Upper lobe of left lung (tissue), 6 donors: ENCODE results near the gene PLXNA4. TPM values are rescaled to one million over a fixed set of nuclear protein-coding genes. Genes with fewer than 3 reads are reported as not detected.
A peak's percentile ranks its signal among the peaks of the same experiment; 100 is the strongest.

Experiments
- ATAC-seq, 2 donors: fragments of 200-7000 bp; cut with Tn5 transposase; one replicate each; pipeline ENCODE4 v1.9.1; 2022; ENCODE audit warnings: mild to moderate bottlenecking in 2 of 2, moderate library complexity in 2 of 2; ENCODE audit not compliant: low FRiP score in 2 of 2
- DNase-seq, 2 donors: peaks; one replicate each; pipeline ENCODE4 v3.0.0-alpha.2; 2019 to 2020
- H3K27ac ChIP-seq, 4 donors: fragments of 200-600 bp; sonication (generic); one replicate each; pipeline ENCODE4 v1.5.1; 2016 to 2019
- H3K27me3 ChIP-seq, 4 donors: fragments of 200-600 bp; sonication (generic); one replicate each; pipeline ENCODE4 v1.5.1; 2017 to 2019
- H3K36me3 ChIP-seq, 4 donors: fragments of 200-600 bp; sonication (generic); one replicate each; pipeline ENCODE4 v1.5.1; 2016 to 2019
- H3K4me1 ChIP-seq, 4 donors: fragments of 200-600 bp; sonication (generic); one replicate each; pipeline ENCODE4 v1.5.1; 2018 to 2019
- H3K4me3 ChIP-seq, 4 donors: fragments of 200-600 bp; sonication (generic); one replicate each; pipeline ENCODE4 v1.5.1; 2017 to 2019; ENCODE audit warnings: mild to moderate bottlenecking in 2 of 4, moderate library complexity in 1 of 4
- H3K9me3 ChIP-seq, 4 donors: fragments of 200-600 bp; sonication (generic); one replicate each; pipeline ENCODE4 v1.5.1; 2018 to 2019
- CTCF ChIP-seq, 6 experiments: fragments of 450-650 bp in 4 of 6; fragments of 200-600 bp in 2 of 6; sonication (generic) in 2 of 6; IDR thresholded peaks; one replicate each; pipeline ENCODE4 v1.5.1; 2016 to 2019; ENCODE audit warnings: antibody characterized with exemption in 6 of 6
- EP300 ChIP-seq, 4 donors: sonication (generic); formaldehyde crosslinking; IDR thresholded peaks; one replicate each; pipeline ENCODE4 v1.5.1; 2017; ENCODE audit warnings: antibody characterized with exemption in 4 of 4, control low read depth in 2 of 4
- POLR2A ChIP-seq, 4 donors: fragments of 450-650 bp; IDR thresholded peaks; one replicate each; pipeline ENCODE4 v1.5.1; 2016 to 2017; ENCODE audit warnings: antibody characterized with exemption in 4 of 4, mild to moderate bottlenecking in 2 of 4
- POLR2AphosphoS5 ChIP-seq, 2 donors: sonication (generic); formaldehyde crosslinking; IDR thresholded peaks; one replicate each; pipeline ENCODE4 v1.5.1; 2017; ENCODE audit warnings: antibody characterized with exemption in 2 of 2
- WGBS, 2 donors: methylation state at CpG; one replicate each; pipeline ENCODE4 v1.1.5; 2017 to 2018; 5-methylcytosine and 5-hydroxymethylcytosine counted together
- total RNA-seq, 6 donors: library from RNA; depleted of rRNA in 4 of 6; stranded (reverse); fragments of >200 nt in 4 of 6; gene quantifications; one replicate each; pipeline versions ENCODE4 v1.1.0 to v1.2.1, GENCODE V29; 2016 to 2021
- donor health status: DM: no; HTN: no; CAD: no; lungs with moderate emphysema.
- donor health status: DM: no; HTN: yes; CAD: no; lungs with severe emphysema.

PLXNA4 gene
- total RNA-seq, 6 donors from 2014 or later, result 1.1 to 5.9 (median 2.6) TPM

- Histone ChIP-seq H3K27me3 (no peaks in the 10 kb centered on the region), H3K36me3 (no peaks in the 10 kb centered on the region), H3K27ac (no peak overlapping the region), H3K9me3 (no peaks in the 10 kb centered on the region), H3K4me3 (no peak overlapping the region), H3K4me1 (no peaks in the 10 kb centered on the region)
- ATAC-seq, result no peak
- no peak for DNase-seq
- WGBS, 2 donors, result 68 to 73% methylated on average over 6 of the region's 6 CpGs
- TF ChIP-seq POLR2A (IDR thresholded peaks at IDR 0.05) (no peak), EP300 (IDR thresholded peaks at IDR 0.05) (no peak), CTCF (IDR thresholded peaks at IDR 0.05) (no peak), POLR2AphosphoS5 (IDR thresholded peaks at IDR 0.05) (no peak)
Measured at GRCh38 chr7:132121987-132122386, 454.3 kb downstream of the PLXNA4 start.

- H3K27me3 ChIP-seq, result no peaks in the 10 kb centered on the region
- no peaks in the 10 kb centered on the region for H3K4me1 ChIP-seq
- TF ChIP-seq CTCF (IDR thresholded peaks at IDR 0.05) (no peak), POLR2A (IDR thresholded peaks at IDR 0.05) (no peak), POLR2AphosphoS5 (IDR thresholded peaks at IDR 0.05) (no peak), EP300 (IDR thresholded peaks at IDR 0.05) (no peak)
- no peak overlapping the region for H3K27ac ChIP-seq
- H3K36me3 ChIP-seq, result no peaks in the 10 kb centered on the region
- H3K9me3 ChIP-seq, result no peaks in the 10 kb centered on the region
- DNase-seq (no peak), ATAC-seq (peak in 1 of 2 donors; percentile 7)
- 73 to 86% methylated on average over 1 of the region's 1 CpG for WGBS, 2 donors
- H3K4me3 ChIP-seq, result no peak overlapping the region
Measured at GRCh38 chr7:132118641-132119040, 457.6 kb downstream of the PLXNA4 start.

- no peaks in the 10 kb centered on the region for H3K9me3 ChIP-seq
- H3K27me3 ChIP-seq, result no peaks in the 10 kb centered on the region
- H3K4me1 ChIP-seq, result no peaks in the 10 kb centered on the region
- H3K27ac ChIP-seq, result no peak overlapping the region
- WGBS, 2 donors, result 63 to 64% methylated on average over 6 of the region's 6 CpGs
- ATAC-seq, result no peak
- no peak for DNase-seq
- TF ChIP-seq POLR2A (IDR thresholded peaks at IDR 0.05) (no peak), EP300 (IDR thresholded peaks at IDR 0.05) (no peak), CTCF (IDR thresholded peaks at IDR 0.05) (no peak), POLR2AphosphoS5 (IDR thresholded peaks at IDR 0.05) (no peak)
- no peaks in the 10 kb centered on the region for H3K36me3 ChIP-seq
- no peak overlapping the region for H3K4me3 ChIP-seq
Measured at GRCh38 chr7:132117636-132118035, 458.6 kb downstream of the PLXNA4 start.

GRCh38 chr7:132117181-132117580 lies 459.1 kb downstream of the PLXNA4 start:
- Histone ChIP-seq H3K9me3 (no peaks in the 10 kb centered on the region), H3K4me1 (no peaks in the 10 kb centered on the region), H3K27me3 (no peaks in the 10 kb centered on the region), H3K27ac (no peak overlapping the region), H3K36me3 (no peaks in the 10 kb centered on the region), H3K4me3 (no peak overlapping the region)
- 65 to 80% methylated on average over 3 of the region's 3 CpGs for WGBS, 2 donors
- TF ChIP-seq POLR2A (IDR thresholded peaks at IDR 0.05) (no peak), CTCF (IDR thresholded peaks at IDR 0.05) (no peak), POLR2AphosphoS5 (IDR thresholded peaks at IDR 0.05) (no peak), EP300 (IDR thresholded peaks at IDR 0.05) (no peak)
- DNase-seq (no peak), ATAC-seq (no peak)

GRCh38 chr7:132116369-132116768 lies 459.9 kb downstream of the PLXNA4 start:
- Histone ChIP-seq H3K36me3 (no peaks in the 10 kb centered on the region), H3K27me3 (no peaks in the 10 kb centered on the region), H3K27ac (no peak overlapping the region), H3K9me3 (no peaks in the 10 kb centered on the region), H3K4me3 (no peak overlapping the region), H3K4me1 (no peaks in the 10 kb centered on the region)
- DNase-seq (no peak), ATAC-seq (no peak)
- TF ChIP-seq POLR2AphosphoS5 (IDR thresholded peaks at IDR 0.05) (no peak), POLR2A (IDR thresholded peaks at IDR 0.05) (no peak), CTCF (IDR thresholded peaks at IDR 0.05) (no peak), EP300 (IDR thresholded peaks at IDR 0.05) (no peak)
- WGBS, 2 donors, result 65 to 70% methylated on average over 3 of the region's 3 CpGs
